Neural progenitor cell (in vitro differentiated cells): ENCODE data around the gene GCK.

Source experiments
- CTCF ChIP-seq: fragments of 200-600 bp; sonication (generic); IDR thresholded peaks from 2 replicates; pipeline ENCODE4 v1.5.1; 2017; ENCODE audit warnings: antibody characterized with exemption, mild to moderate bottlenecking
- EZH2 ChIP-seq: fragments of 200-600 bp; sonication (generic); IDR thresholded peaks from 2 replicates; pipeline ENCODE4 v1.6.1; 2017; ENCODE audit warnings: antibody characterized with exemption, mild to moderate bottlenecking, moderate library complexity
- EZH2phosphoT487 ChIP-seq: fragments of 200-600 bp; sonication (generic); IDR thresholded peaks from 2 replicates; pipeline ENCODE4 v1.6.1; 2017; ENCODE audit warnings: antibody characterized with exemption

GRCh38 chr7:44141221-44141850 lies 47.9 kb downstream of the GCK start, which contains the start of gene MYL7:
- no peak for TF ChIP-seq EZH2phosphoT487
- no peak for TF ChIP-seq CTCF
- no peak for TF ChIP-seq EZH2
